ENCODE data around the gene IPO9. TPM values are rescaled to one million over a fixed set of nuclear protein-coding genes. Genes with fewer than 3 reads are reported as not detected.

The IPO9 gene
- total RNA-seq, 2 donors from 2014 or later = 16.9 to 18.9 TPM

DNA sequence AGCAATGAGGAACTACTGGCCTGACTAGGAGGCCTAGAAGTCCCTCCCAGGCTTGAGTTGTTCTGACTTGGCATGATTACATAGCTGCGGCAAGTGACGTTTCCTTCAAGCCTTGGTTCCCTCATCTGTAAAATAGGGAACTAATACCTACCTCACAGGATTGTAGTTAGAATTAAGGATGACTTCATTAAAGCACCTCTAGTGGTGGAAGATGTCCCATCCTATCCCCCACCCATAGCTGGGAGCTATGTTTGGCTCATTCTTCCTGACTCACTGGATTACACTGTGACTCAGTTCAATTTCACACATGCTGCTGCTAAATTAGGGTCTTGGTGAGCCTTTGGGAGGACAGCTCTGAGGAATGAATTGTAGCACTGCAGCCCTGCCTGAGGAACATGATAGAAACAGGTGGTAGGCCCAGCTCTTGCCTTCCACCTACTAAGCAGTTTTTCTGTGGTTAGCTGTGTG, 53.7 kb downstream of the IPO9 start:
- WGBS = 47% methylated on average over 2 of the region's 2 CpGs
- no peak for DNase-seq (ENCODE audit: low spot score)

GRCh38 chr1:201883266-201883665, 54.3 kb downstream of the IPO9 start:
- no peak for DNase-seq (ENCODE audit: low spot score)
- TF ChIP-seq, protein P1, sequence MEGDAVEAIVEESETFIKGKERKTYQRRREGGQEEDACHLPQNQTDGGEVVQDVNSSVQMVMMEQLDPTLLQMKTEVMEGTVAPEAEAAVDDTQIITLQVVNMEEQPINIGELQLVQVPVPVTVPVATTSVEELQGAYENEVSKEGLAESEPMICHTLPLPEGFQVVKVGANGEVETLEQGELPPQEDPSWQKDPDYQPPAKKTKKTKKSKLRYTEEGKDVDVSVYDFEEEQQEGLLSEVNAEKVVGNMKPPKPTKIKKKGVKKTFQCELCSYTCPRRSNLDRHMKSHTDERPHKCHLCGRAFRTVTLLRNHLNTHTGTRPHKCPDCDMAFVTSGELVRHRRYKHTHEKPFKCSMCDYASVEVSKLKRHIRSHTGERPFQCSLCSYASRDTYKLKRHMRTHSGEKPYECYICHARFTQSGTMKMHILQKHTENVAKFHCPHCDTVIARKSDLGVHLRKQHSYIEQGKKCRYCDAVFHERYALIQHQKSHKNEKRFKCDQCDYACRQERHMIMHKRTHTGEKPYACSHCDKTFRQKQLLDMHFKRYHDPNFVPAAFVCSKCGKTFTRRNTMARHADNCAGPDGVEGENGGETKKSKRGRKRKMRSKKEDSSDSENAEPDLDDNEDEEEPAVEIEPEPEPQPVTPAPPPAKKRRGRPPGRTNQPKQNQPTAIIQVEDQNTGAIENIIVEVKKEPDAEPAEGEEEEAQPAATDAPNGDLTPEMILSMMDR (IDR thresholded peaks at IDR 0.05) = no peak
- TF ChIP-seq POLR2AphosphoS5 (IDR thresholded peaks at IDR 0.05) (no peak), POLR2A (IDR thresholded peaks at IDR 0.05) (no peak)
- WGBS = 82% methylated on average over 3 of the region's 3 CpGs

More for the DNA sequence above, 53.7 kb downstream of the IPO9 start:
- Histone ChIP-seq H3K36me3 (no peaks in the 10 kb centered on the region), H3K27me3 (replicated peaks; ENCODE audit: insufficient read depth) (no peaks in the 10 kb centered on the region), H3K27ac (no peak overlapping the region), H3K4me1 (replicated peaks) (peaks cover 3% of the 10 kb centered on the region), H3K4me3 (no peak overlapping the region), H3K9me3 (no peaks in the 10 kb centered on the region)
- intact Hi-C loops (cut with DNase I) = no loop called here
- TF ChIP-seq POLR2AphosphoS5 (IDR thresholded peaks at IDR 0.05) (no peak), POLR2A (IDR thresholded peaks at IDR 0.05) (no peak)
- TF ChIP-seq, protein P1 (IDR thresholded peaks at IDR 0.05) = no peak

DNA sequence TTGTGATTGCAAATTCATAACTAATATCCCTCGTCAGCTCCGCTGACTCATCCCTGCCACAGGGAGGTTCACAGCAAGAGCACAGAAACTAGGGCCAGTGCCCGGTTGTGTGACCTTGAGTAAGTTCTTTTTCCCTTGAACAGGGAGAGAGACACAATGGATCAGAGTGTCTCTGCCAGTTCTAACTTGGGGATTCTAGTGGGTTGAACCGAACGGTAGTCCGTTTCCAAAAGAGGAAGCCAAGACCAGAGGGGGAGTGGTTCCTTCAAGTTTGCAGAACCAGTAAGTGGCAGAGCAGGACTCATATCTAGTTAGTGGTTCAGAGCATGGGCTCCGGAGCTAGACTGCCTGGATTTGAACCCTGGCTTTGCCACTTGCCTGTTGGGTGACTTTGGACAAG, 54.8 kb downstream of the IPO9 start:
- intact Hi-C loops (cut with DNase I) = no loop called here
- TF ChIP-seq, protein P1 (IDR thresholded peaks at IDR 0.05) = no peak
- no peak for TF ChIP-seq POLR2AphosphoS5 (IDR thresholded peaks at IDR 0.05)
- TF ChIP-seq POLR2A (IDR thresholded peaks at IDR 0.05) = no peak
- Histone ChIP-seq H3K27me3 (replicated peaks; ENCODE audit: insufficient read depth) (no peaks in the 10 kb centered on the region), H3K9me3 (no peaks in the 10 kb centered on the region), H3K4me3 (no peak overlapping the region), H3K36me3 (no peaks in the 10 kb centered on the region), H3K4me1 (replicated peaks) (peaks cover 3% of the 10 kb centered on the region), H3K27ac (peak overlapping the region in 1 of 2 donors; percentile 2)
- 34% methylated on average over 7 of the region's 7 CpGs for WGBS
- DNase-seq (ENCODE audit: low spot score) = no peak

More at GRCh38 chr1:201883266-201883665, 54.3 kb downstream of the IPO9 start:
- Histone ChIP-seq H3K4me1 (replicated peaks) (peaks cover 3% of the 10 kb centered on the region), H3K36me3 (no peaks in the 10 kb centered on the region), H3K27ac (no peak overlapping the region), H3K4me3 (no peak overlapping the region), H3K27me3 (replicated peaks; ENCODE audit: insufficient read depth) (no peaks in the 10 kb centered on the region), H3K9me3 (no peaks in the 10 kb centered on the region)
- intact Hi-C loops (cut with DNase I) = no loop called here

DNA sequence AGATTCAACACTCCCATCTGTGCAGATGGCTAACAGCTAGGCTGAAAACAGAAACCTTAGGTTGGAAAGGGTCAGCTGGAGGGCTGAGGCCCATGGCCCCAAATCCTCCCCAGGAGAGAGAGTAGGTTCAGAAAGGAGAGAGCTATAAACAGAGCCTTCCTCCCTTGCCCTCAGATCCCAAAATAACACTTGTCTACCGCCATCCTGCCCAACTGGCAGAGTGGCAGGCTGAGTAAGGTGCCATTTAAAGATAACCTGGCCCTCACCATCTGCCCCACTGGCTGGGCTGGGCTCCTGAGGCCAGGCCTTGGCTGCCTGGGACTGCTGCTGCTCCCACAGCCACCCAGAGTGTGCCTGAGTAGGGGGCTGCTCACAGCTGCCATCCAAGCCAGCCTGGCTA, 55.5 kb downstream of the IPO9 start:
- H3K9me3 ChIP-seq = no peaks in the 10 kb centered on the region
- H3K4me3 ChIP-seq = no peak overlapping the region
- no peaks in the 10 kb centered on the region for H3K36me3 ChIP-seq
- H3K4me1 ChIP-seq (replicated peaks) = peaks cover 3% of the 10 kb centered on the region
- no peaks in the 10 kb centered on the region for H3K27me3 ChIP-seq (replicated peaks; ENCODE audit: insufficient read depth)
- TF ChIP-seq, protein P1 (IDR thresholded peaks at IDR 0.05) = no peak
- TF ChIP-seq POLR2AphosphoS5 (IDR thresholded peaks at IDR 0.05) (no peak), POLR2A (IDR thresholded peaks at IDR 0.05) (no peak)
- intact Hi-C loops (cut with DNase I) = no loop called here
- DNase-seq (ENCODE audit: low spot score) = no peak
- 23% methylated on average over 1 of the region's 1 CpG for WGBS
- H3K27ac ChIP-seq = peak overlapping the region in 1 of 2 donors; percentile 2

DNA sequence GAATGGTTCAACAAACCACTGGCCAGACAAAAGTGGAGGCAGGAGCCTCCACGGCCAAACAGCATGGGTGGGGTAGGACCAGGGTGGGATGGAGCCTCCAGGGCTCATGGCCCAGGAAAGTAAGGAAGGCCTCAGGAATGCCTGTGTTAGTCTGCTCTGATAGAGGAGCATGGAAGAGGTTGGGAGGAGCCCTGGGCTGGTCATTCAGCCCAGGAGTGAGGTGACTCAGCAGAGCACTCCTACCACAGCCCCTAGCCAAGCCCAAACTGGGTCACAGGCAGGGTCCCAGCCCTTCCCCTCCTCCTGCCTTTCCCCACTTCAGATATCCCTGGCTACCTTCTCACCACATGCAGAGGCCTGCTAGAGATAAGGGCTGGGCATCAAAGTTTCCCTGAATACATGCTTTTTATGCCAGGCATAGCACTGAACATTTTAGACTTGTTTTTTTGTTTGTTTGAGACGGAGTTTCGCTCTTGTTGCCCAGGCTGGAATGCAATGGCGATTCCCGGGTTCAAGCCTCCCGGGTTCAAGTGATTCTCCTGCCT, 56.6 kb downstream of the IPO9 start:
- Histone ChIP-seq H3K36me3 (no peaks in the 10 kb centered on the region), H3K27me3 (replicated peaks; ENCODE audit: insufficient read depth) (no peaks in the 10 kb centered on the region), H3K27ac (peak overlapping the region in 1 of 2 donors; percentile 5), H3K4me3 (no peak overlapping the region), H3K4me1 (replicated peaks) (peaks cover 3% of the 10 kb centered on the region), H3K9me3 (no peaks in the 10 kb centered on the region)
- TF ChIP-seq POLR2A (IDR thresholded peaks at IDR 0.05) (no peak), POLR2AphosphoS5 (IDR thresholded peaks at IDR 0.05) (no peak)
- TF ChIP-seq, protein P1 (IDR thresholded peaks at IDR 0.05) = no peak
- intact Hi-C loops (cut with DNase I) = loop anchor here (5.0 kb wide), 1 partner anchor 53 kb away; no protein-coding TSS in a partner anchor
- no peak for DNase-seq (ENCODE audit: low spot score)
- 79% methylated on average over 6 of the region's 6 CpGs for WGBS

Measured in prostate gland (tissue), 2 donors.